PC-3 (cell line): ENCODE measurements around the gene ATOH8.

Experiments
- EZH2 ChIP-seq: fragments of 300-600 bp; sonication (generic); IDR thresholded peaks from one replicate; pipeline ENCODE4 v1.6.1; 2017; ENCODE audit warnings: antibody characterized with exemption, mild to moderate bottlenecking, low read length; ENCODE audit not compliant: unreplicated experiment
- EZH2phosphoT487 ChIP-seq: fragments of 300-600 bp; sonication (generic); IDR thresholded peaks from 2 replicates; pipeline ENCODE4 v1.6.1; 2018; ENCODE audit warnings: mild to moderate bottlenecking, antibody characterized with exemption, low read length, borderline replicate concordance
- TF ChIP-seq, protein P1 (sequence below): fragments of 300-600 bp; sonication (generic); conservative IDR thresholded peaks from 2 replicates; pipeline ENCODE4 v1.5.1; 2017; ENCODE audit warnings: antibody characterized with exemption, low read depth, mild to moderate bottlenecking, low read length

GRCh38 chr2:85710687-85711577 is 42.9 kb upstream of the ATOH8 start:
- TF ChIP-seq, protein P1, sequence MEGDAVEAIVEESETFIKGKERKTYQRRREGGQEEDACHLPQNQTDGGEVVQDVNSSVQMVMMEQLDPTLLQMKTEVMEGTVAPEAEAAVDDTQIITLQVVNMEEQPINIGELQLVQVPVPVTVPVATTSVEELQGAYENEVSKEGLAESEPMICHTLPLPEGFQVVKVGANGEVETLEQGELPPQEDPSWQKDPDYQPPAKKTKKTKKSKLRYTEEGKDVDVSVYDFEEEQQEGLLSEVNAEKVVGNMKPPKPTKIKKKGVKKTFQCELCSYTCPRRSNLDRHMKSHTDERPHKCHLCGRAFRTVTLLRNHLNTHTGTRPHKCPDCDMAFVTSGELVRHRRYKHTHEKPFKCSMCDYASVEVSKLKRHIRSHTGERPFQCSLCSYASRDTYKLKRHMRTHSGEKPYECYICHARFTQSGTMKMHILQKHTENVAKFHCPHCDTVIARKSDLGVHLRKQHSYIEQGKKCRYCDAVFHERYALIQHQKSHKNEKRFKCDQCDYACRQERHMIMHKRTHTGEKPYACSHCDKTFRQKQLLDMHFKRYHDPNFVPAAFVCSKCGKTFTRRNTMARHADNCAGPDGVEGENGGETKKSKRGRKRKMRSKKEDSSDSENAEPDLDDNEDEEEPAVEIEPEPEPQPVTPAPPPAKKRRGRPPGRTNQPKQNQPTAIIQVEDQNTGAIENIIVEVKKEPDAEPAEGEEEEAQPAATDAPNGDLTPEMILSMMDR = no peak
- TF ChIP-seq EZH2 (no peak), EZH2phosphoT487 (no peak)
